ENCODE results near the gene VAV2. TPM values are rescaled to one million over a fixed set of nuclear protein-coding genes. Genes with fewer than 3 reads are reported as not detected.
"Not testable (repeated sequence)": the region's sequence is repeated elsewhere in the genome, so short reads cannot be mapped to it uniquely, and the experiment has no call there.

The VAV2 gene
- total RNA-seq, 1 donor from 2014 or later = 7.6 TPM

DNA sequence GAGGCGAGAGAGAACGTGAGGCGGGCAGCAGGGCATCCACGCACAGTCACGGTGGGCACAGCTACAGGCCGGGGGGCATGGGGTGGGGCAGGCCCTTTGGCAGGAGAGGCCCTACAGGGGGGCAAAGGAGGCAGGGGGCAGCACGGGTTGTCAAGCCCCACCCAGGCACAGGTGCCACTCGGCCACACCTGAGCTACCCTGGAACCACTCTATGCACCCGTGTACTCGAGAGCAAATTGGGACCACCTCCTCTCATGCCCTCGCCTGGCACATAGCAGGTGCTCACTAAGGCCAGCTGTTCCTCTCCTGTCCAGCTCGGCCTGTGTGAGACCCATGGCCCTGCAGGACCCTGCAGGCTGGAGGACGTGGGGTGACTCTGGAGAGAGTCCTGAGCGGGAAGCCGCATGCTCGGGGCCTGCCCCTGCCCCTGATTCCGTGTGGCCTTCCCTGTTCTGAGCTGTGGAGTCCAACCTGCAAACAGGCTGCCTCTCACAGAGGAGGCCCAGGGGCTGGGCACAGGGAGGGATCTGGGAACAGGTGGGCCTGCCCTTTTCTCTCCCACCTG is 222.5 kb downstream of the VAV2 start:
- ATAC-seq (no peak), DNase-seq (ENCODE audit: missing footprints) (peak; percentile 46)
- intact Hi-C loops (cut with DNase I) = no loop called here

DNA sequence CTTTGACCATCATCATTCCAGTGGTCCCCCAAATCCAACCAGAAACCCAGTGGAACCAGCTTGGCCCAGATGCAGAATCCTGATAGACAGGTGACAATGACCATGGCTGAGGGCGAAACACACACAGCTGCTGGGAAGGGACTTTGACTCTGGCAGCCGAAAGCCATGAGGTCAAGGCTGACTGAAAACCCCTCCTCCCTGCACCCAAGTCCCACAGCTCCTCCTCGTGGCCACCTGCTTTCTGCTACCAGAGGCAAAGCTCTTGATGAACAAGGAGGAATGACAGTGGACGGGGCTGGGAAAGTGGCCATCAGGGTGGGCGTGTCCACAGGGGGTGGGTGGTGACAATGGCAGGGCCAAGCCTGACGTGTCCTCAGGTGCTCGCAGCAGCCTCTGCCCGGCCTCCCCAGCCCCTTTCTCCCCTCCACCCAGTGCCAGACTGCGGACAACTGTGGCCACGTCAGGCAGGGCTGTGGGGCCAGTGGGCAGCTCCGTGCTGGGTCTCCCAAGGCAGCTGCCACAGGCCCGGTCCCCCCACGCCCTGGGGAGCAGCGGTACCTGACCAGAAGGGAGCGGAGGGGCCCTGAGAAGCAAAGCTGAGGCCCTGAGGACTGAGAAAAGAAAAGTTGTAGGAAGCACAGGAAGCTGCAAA is 223.1 kb downstream of the VAV2 start:
- intact Hi-C loops (cut with DNase I) = no loop called here
- ATAC-seq (peak; percentile 5), DNase-seq (ENCODE audit: missing footprints) (peak; percentile 66)

DNA sequence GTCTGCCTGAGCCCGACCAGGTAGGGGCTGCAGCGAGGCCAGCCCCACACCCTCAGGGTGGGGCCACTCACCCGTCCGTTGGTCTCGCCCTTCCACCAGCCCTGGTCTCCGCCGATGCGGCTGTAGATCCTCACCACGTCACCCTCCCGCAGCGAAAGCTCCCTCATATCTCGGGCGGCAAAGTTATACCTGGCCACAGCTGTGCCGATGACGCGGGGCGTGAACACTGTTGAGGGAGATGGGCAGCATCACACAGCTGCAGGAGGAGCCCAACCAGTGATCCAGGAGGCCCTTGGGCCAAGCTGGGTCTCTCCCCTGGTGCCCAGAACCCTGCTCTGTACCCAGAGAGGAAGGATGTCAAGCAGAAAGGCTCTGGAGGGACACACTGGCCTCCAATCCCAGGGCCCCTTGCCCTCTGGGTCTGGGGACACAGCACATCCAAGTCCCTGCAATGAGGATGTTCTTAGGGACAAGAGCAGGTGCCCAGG is 223.7 kb downstream of the VAV2 start:
- DNase-seq (ENCODE audit: missing footprints) = no peak
- intact Hi-C loops (cut with DNase I) = no loop called here
- no peak for ATAC-seq

DNA sequence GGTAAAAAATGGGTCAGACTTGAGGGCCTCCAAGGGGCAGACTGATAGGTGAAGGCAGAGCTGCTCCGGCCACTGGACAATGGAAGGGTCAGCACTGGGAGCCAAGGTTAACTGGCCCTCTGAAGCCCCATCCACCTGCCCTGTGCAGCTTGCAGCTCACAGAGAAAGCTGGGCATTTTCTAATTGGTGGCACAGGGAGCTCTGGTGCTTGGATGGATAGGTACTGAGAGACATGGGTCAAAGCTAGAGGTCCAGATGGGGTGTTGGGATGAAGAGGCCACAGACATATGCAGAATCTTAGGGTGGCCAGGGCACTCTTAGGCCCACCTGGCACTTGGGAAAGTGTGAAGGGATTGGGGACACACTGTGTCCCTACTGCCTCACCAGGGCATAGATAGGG is 224.5 kb downstream of the VAV2 start:
- DNase-seq (ENCODE audit: missing footprints) = no peak
- ATAC-seq = no peak
- intact Hi-C loops (cut with DNase I) = no loop called here

DNA sequence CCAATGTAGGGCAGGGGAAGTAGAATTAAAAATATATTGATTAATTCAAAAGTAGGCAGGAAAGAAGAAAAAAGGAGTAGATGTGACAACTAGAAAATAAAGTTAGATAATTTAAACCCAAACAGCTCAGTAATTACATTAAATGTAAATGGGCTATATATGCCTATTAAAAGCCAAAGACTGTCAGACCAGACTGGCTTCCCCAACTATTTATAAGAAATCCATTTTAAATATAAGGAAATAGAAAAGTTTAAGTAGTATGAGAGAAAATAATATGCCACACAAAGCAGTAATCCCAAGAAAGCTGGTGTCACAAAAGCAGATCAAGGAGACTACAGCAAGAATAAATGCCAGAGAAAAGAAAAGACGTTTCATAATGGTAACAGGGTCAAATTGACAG is 225.1 kb downstream of the VAV2 start:
- no peak for ATAC-seq
- no peak for DNase-seq (ENCODE audit: missing footprints)
- intact Hi-C loops (cut with DNase I) = no loop called here

DNA sequence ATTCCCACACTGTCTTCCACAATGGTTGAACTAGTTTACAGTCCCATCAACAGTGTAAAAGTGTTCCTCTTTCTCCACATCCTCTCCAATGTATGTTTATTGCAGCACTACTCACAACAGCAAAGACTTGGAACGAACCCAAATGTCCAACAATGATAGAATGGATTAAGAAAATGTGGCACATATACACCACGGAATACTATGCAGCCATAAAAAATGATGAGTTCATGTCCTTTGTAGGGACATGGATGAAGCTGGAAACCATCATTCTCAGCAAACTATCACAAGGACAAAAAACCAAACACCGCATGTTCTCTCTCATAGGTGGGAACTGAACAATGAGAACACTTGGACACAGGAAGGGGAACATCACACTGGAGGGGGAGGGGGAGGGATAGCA is 225.9 kb downstream of the VAV2 start:
- DNase-seq (ENCODE audit: missing footprints); intact Hi-C loops (cut with DNase I); ATAC-seq: not testable (repeated sequence)

DNA sequence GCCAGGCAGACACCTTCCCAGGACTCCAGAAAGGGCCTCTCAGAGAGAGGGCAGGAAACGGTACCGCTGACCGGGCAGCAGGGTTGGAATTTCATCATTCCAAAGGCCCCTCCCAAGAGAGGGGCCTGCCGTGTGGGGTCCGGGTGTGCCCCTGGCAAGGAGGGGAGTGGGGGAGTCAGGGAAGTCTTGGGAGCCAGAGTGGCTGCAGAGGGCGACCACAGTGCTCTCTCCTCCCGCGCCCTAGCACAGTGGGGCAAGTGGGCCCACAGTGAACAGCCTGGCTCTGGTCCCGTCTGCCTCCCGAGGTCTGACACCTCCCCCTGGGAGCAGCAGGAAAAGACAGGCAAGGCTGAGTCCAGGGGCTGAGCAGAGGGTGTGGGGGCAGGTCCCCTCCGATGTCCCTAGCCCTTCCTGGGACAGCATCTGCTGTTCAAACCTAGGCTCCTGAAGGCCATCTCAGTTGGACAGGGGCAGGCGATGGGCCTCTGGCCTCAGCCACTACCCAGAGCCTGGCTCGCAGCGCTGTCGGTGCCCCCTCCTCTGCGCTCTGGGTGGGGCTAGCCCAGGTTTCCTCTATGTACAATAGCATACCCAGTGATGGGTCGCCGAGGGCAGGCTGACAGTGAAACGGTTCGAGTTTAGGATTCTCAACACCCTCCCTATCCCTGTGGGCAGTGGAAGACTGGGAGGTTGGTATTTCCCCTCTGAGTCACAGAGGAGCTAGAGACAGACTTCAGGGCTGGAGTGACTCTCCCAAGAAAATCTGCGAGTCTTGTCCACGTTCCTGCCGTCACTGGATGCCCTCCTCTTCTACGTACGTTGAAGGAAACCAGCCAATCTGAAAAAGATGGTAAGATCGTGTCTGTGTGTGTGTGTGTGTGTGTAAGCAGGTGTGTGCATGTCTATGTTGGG is 228.6 kb downstream of the VAV2 start:
- ATAC-seq = no peak
- peak; percentile 16 for DNase-seq (ENCODE audit: missing footprints)
- intact Hi-C loops (cut with DNase I) = no loop called here

DNA sequence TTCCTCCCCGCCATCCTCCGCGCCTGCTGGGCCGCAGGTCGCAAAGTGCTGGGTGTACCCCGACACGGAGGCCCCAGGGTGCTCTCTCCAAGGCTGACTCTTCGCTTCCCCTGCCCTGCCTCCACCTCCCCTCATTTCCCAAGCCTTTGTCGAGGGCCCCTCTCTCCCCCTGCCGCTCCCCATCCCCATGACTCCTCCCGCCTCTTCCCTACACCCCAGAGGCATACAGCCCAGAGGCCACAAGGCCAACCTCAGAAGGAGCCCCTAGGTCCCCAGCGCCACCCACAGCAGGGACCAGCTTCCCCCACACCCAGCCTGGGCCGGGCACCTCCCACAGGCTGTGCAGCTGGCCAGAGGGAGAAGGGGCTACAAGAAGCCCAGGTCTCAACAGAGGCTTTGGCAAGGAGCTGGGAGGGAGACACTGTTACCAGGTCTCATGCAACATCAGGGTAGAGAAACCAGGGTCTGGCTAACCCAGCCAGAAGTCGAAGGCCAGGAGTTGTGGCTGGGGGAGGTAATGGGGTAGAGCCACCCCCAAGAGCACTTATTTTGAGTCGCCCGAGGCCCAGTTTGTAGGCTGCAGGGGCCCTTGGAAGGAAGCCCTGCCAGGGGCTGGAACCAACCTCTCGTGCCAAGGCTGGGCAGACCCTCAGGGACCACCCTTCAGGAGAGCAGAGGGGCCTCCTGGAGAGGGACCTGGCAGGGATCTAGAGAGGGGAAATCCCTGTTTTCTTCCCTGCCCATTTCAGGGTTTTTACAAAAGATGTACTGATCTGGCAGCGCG is 229.4 kb downstream of the VAV2 start:
- intact Hi-C loops (cut with DNase I) = no loop called here
- ATAC-seq (no peak), DNase-seq (ENCODE audit: missing footprints) (peak; percentile 43)

DNA sequence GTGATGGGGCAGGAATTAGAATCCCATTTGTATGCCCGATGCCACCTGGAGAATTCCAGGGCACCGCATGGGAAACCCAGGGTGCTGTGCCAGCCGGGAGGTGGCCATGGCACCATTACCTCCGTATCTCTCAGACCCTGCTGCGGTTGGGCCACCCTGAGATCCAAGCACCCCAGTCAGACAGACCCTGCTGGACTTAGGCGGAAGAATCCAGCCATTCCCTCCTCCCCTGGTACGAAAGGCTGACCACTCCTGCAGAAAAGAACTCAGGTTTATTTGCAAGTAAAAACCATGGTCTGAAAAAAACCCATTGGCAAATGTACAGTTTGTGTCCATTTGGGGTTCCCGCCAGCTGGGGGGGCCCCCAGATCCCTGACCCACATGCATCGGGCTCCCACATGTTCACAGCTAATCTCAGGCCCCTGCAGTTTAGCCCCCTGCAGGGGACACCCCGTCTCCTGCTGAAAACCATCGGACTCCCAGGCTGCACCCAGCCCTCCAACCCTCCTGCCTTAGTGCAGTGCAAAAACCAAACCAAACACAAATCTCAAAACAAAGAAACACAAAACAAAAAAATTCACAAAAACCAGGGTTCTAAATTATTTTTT is 230.4 kb downstream of the VAV2 start:
- DNase-seq (ENCODE audit: missing footprints) (peak; percentile 49), ATAC-seq (no peak)
- intact Hi-C loops (cut with DNase I) = no loop called here

DNA sequence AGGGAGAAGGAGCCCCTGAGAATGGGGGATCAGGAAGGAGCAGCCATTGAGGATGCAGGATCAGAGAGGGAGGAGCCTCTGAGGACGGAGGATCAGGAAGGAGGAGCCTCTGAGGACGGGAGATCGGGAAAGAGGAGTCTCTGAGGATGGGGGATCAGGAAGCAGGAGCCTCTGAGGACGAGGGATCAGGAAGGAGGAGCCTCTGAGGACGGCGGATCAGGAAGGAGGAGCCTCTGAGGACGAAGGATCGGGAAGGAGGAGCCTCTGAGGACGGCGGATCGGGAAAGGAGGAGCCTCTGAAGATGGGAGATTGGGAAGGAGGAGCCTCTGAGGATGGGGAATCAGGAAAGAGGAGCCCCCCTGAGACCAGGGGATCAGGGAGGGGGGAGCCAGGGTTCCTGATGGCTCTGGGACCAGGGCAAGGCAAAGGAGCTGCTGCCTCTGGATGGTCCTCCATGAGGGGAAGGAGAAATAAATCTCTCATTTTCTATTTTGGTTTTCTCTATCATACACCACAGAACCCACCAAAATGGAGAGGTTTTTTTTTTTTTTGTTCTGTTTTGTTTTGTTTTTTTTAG is 231.3 kb downstream of the VAV2 start:
- ATAC-seq (no peak), DNase-seq (ENCODE audit: missing footprints) (no peak)
- intact Hi-C loops (cut with DNase I) = no loop called here

DNA sequence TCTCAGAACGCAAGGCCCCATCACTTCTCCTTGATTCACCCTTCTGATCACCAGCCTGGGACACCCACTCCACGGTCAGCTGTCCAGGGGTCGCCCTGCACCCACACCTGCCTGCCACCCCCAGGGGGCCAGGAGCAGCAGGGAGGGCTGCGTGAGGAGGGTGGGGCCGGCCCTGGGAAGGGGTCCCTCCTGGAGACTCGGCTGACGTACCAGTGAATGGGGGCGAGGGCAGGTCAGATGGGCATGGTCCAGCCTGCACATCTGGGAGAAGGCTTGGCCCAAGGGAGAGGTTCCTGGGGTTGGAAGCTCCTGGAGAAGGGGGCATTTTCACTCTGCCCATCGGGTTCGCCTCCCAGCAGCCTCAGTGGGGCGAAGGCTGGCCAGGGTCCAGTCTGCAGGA is 232.2 kb downstream of the VAV2 start:
- intact Hi-C loops (cut with DNase I) = no loop called here
- peak; percentile 5 for ATAC-seq
- no peak for DNase-seq (ENCODE audit: missing footprints)

DNA sequence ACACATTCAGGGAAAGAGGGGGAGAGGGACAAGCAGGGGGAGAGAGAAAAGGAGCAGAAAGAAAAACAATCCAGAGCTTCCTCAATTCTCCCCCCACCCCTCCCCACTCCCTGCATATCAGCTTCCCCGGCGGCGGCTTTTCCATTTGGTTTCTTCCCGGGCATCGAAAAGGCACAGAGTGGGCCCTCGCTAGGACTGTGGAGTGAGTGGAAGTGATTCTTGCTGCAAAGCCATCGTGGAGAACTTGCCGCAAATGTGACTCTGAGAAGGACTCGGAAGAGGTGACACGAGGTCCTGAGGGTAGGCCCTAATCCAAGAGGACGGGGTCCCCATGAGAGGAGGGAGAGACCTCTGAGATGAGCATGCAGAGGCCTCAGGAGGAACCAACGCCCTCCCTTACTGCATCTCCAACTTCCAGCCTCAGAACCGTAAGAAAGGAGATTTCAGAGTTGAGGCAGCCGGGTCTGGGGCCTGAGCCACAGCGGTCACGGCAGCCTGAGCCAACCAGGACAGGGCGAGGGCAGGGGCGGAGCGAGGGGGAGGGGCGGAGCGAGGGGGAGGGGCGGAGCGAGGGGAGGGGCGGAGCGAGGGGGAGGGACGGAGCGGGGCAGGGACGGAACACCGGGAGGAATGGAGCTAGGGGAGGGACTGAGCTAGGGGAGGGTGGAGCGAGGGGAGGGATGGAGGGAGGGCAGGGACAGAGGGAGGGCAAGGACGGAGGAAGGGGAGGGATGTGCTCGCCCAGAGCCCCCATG is 232.8 kb downstream of the VAV2 start:
- ATAC-seq = peak; percentile 78
- intact Hi-C loops (cut with DNase I) = no loop called here
- DNase-seq (ENCODE audit: missing footprints) = no peak

DNA sequence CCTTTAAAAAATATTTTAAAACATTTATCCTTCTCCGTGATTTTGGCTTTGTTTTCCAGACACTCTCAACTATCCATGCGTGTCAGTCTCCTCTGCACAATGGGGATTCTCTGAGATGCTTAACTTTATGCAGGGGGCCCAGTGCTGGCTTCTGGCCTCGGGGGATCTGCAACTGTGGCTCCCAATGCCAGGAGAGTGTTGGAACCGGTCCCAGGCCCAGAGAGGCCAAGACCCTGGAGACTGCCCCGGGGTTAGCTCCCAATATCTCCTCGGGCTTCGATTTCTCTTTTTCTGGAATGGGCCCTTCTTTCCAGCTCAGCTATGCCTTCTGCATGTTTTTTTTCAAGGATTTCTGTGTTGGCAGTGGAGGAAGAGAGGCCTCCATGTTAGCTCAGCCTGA is 233.9 kb downstream of the VAV2 start:
- ATAC-seq (no peak), DNase-seq (ENCODE audit: missing footprints) (no peak)
- intact Hi-C loops (cut with DNase I) = no loop called here

DNA sequence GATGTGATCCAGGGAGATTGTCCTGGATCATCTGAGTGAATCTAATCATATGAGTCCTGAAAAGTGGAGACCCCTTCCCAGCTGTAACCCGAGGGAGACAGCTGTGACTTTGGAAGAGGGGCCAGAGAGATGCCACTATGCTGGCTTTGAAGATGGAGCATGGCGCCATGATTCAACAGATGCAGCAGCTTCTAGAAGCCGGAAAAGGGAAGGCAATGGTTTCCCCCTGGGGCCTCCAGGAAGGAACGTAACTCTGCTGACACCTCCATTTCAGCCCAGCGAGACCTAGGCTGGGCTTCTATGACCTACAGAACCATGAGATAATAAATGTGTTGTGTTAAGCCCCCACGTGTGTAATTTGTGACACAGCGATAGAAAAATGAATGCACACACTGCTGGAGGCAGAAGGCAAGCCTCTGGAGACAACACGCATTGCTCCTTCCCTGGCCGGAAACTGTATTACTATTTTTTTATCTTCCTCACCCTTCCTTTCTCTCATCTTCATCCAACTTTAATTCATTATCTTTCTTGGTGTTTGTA is 237.4 kb downstream of the VAV2 start:
- ATAC-seq = no peak
- no peak for DNase-seq (ENCODE audit: missing footprints)
- intact Hi-C loops (cut with DNase I) = no loop called here

DNA sequence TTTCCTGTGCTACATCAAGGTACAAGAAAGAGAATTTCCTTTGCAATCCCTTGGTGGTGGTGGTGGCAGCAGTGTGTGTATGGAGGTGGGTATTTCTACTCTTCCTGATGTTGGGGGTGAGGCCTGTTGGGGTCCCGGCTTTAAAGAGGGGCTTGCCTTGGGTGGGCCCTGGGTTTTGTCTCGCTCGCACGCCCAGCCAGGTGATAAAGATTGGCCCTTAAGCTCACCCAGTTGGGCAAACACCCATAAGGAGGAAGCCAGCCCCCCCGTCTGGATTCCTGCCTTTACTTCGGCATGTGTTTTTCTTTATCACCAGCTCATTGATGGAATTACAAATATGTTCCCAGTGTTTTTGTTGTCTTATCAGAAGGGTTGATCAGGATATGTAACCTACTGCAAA is 237.9 kb downstream of the VAV2 start:
- DNase-seq (ENCODE audit: missing footprints) = peak; percentile 28
- intact Hi-C loops (cut with DNase I) = no loop called here
- no peak for ATAC-seq

DNA sequence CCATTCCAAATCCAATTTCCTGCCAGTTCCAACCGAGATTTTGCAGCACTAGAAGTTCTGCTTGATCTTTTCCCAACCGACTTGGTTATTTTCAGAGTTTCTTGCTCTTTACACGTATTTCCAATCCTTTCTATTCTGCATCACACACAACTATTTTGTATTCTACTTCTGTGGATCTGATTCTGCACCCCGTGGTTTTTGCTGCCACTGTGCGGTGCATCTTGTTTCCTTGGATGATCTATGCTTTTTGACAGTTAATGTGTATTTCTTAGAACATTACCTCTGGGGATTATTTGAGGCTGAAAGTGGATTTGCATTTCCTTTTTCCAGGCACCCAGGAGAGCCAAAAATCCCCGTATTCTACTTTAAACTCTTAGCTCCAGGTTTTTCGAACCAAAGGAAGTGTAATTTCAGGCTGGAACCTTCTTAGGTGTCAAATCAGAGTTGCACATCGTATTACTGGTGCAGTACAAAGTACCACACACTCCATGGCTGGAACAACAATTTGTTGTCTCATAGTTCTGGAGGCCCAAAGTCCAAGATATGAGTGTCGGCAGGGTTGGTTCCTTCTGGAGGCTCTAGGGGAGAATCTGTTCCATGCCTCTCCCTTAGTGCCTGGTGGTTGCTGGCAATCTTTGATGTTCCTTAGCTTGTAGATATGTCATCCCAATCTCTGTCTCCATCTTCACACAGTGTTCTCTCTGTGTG is 239.2 kb downstream of the VAV2 start:
- no peak for DNase-seq (ENCODE audit: missing footprints)
- ATAC-seq = no peak
- intact Hi-C loops (cut with DNase I) = no loop called here

All from Right ventricle myocardium inferior (tissue), 1 donor.